GM21367 (cell line): Measurements from ENCODE around the gene TLL2.

Experiments used
- ATAC-seq: cut with Tn5 transposase; IDR thresholded peaks from one replicate; pipeline ENCODE4 v1.9.1; 2021; ENCODE audit not compliant: unreplicated experiment

TLL2 gene

GRCh38 chr10:96367470-96367869 lies 146.3 kb downstream of the TLL2 start:
- no peak for ATAC-seq

- ATAC-seq: no peak
Measured at GRCh38 chr10:96366508-96366907, 147.2 kb downstream of the TLL2 start.

GRCh38 chr10:96365571-96365970 lies 148.2 kb downstream of the TLL2 start:
- ATAC-seq: no peak

GRCh38 chr10:96360766-96361165 lies 153.0 kb downstream of the TLL2 start:
- no peak for ATAC-seq

GRCh38 chr10:96360331-96360730 lies 153.4 kb downstream of the TLL2 start:
- ATAC-seq: no peak

- ATAC-seq: no peak
Measured at GRCh38 chr10:96359616-96360015, 154.1 kb downstream of the TLL2 start.

GRCh38 chr10:96358851-96359540 lies 154.7 kb downstream of the TLL2 start, which contains the start of gene OPALIN:
TSS of gene OPALIN (minus strand) at chr10:96359002. CDS start at chr10:96358896, 106 bp downstream.
- ATAC-seq: no peak

- ATAC-seq: no peak
Measured at GRCh38 chr10:96357038-96357620, 156.6 kb downstream of the TLL2 start.

GRCh38 chr10:96352582-96352981 lies 161.1 kb downstream of the TLL2 start:
- no peak for ATAC-seq

GRCh38 chr10:96352027-96352426 lies 161.7 kb downstream of the TLL2 start:
- ATAC-seq: no peak

- no peak for ATAC-seq
Measured at GRCh38 chr10:96346295-96346694, 167.4 kb downstream of the TLL2 start.

- ATAC-seq: no peak
Measured at GRCh38 chr10:96345222-96345621, 168.5 kb downstream of the TLL2 start.

- no peak for ATAC-seq
Measured at GRCh38 chr10:96344178-96344577, 169.5 kb downstream of the TLL2 start.

- ATAC-seq: no peak
Measured at GRCh38 chr10:96342402-96342801, 171.3 kb downstream of the TLL2 start.

- no peak for ATAC-seq
Measured at GRCh38 chr10:96341219-96342182, 172.2 kb downstream of the TLL2 start.

GRCh38 chr10:96339956-96340904 lies 173.5 kb downstream of the TLL2 start:
- ATAC-seq: peak; percentile 52

GRCh38 chr10:96339383-96339782 lies 174.3 kb downstream of the TLL2 start:
- no peak for ATAC-seq

GRCh38 chr10:96338279-96338925 lies 175.3 kb downstream of the TLL2 start:
- no peak for ATAC-seq

GRCh38 chr10:96337106-96337505 lies 176.6 kb downstream of the TLL2 start:
- ATAC-seq: no peak
